Loucy (cell line): Measurements from ENCODE around the gene BCAM.

Experiments
- EZH2phosphoT487 ChIP-seq: fragments of 200-600 bp; IDR thresholded peaks from 2 replicates; pipeline ENCODE4 v1.6.1; 2018; ENCODE audit warnings: antibody characterized with exemption, mild to moderate bottlenecking, moderate library complexity, borderline replicate concordance
- TF ChIP-seq, protein P1 (sequence below): fragments of 200-600 bp; sonication (generic); conservative IDR thresholded peaks from 2 replicates; pipeline ENCODE4 v1.5.1; 2014; ENCODE audit warnings: mild to moderate bottlenecking, antibody characterized with exemption, low read length

DNA sequence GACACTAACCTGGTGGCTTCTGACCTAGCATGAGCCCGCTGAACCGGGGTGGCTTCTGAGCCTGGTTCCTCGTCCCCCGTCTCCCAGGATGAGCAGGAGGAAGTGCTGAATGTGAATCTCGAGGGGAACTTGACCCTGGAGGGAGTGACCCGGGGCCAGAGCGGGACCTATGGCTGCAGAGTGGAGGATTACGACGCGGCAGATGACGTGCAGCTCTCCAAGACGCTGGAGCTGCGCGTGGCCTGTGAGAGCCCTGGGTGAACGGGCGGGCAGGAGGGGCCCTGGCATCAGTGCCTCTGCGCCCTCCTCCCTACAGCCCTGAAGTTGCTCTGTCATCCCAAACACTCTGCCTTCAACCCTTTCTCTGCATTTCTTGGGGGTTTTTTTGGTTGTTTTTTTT lies 5.6 kb downstream of the BCAM start:
- TF ChIP-seq, protein P1, sequence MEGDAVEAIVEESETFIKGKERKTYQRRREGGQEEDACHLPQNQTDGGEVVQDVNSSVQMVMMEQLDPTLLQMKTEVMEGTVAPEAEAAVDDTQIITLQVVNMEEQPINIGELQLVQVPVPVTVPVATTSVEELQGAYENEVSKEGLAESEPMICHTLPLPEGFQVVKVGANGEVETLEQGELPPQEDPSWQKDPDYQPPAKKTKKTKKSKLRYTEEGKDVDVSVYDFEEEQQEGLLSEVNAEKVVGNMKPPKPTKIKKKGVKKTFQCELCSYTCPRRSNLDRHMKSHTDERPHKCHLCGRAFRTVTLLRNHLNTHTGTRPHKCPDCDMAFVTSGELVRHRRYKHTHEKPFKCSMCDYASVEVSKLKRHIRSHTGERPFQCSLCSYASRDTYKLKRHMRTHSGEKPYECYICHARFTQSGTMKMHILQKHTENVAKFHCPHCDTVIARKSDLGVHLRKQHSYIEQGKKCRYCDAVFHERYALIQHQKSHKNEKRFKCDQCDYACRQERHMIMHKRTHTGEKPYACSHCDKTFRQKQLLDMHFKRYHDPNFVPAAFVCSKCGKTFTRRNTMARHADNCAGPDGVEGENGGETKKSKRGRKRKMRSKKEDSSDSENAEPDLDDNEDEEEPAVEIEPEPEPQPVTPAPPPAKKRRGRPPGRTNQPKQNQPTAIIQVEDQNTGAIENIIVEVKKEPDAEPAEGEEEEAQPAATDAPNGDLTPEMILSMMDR = no peak
- no peak for TF ChIP-seq EZH2phosphoT487
